Measurements from ENCODE around the gene MINDY3.

MINDY3 gene

GRCh38 chr10:15754937-15755336 is 105.4 kb downstream of the MINDY3 start:
- no peaks in the 10 kb centered on the region for H3K9me3 ChIP-seq (ENCODE audit: control insufficient read depth, insufficient read depth, low read depth, low read length)
- no peaks in the 10 kb centered on the region for H3K36me3 ChIP-seq (ENCODE audit: control insufficient read depth in 2 of 2, insufficient read depth in 1 of 2, low read length in 2 of 2)
- no peak overlapping the region for H3K4me3 ChIP-seq (ENCODE audit: low read depth, low read length)
- CTCF ChIA-PET, result interaction anchor here (1.9 kb wide), 1 partner anchor 10 kb away, joined by 9 read pairs; no protein-coding TSS in a partner anchor
- POLR2A ChIA-PET, result no interaction called here
- H3K4me1 ChIP-seq (ENCODE audit: control insufficient read depth, insufficient read depth, low read length), result no peaks in the 10 kb centered on the region
- no peak overlapping the region for H3K27ac ChIP-seq (ENCODE audit: extremely low read depth, low read depth, low read length)
- TF ChIP-seq ZNF510 (tag by site-specific recombination; IDR thresholded peaks at IDR 0.05; ENCODE audit: insufficient replicate concordance), result no peak
- no peak for TF ChIP-seq ZNF768 (tag by site-specific recombination; IDR thresholded peaks at IDR 0.05)
- no peak for TF ChIP-seq PRDM1 (tag by site-specific recombination; IDR thresholded peaks at IDR 0.05)
- no peak for TF ChIP-seq GLI2 (tag by site-specific recombination; IDR thresholded peaks at IDR 0.05; ENCODE audit: borderline replicate concordance, low read depth)
- TF ChIP-seq INSM2 (tag by site-specific recombination; IDR thresholded peaks at IDR 0.05), result no peak
- no peak for TF ChIP-seq ZNF416 (tag by site-specific recombination; IDR thresholded peaks at IDR 0.05)

GRCh38 chr10:15751046-15751445 is 109.3 kb downstream of the MINDY3 start:
- Histone ChIP-seq H3K9me3 (ENCODE audit: control insufficient read depth, insufficient read depth, low read depth, low read length) (no peaks in the 10 kb centered on the region), H3K27ac (ENCODE audit: extremely low read depth, low read depth, low read length) (no peak overlapping the region), H3K4me1 (ENCODE audit: control insufficient read depth, insufficient read depth, low read length) (no peaks in the 10 kb centered on the region), H3K36me3 (ENCODE audit: control insufficient read depth in 2 of 2, insufficient read depth in 1 of 2, low read length in 2 of 2) (no peaks in the 10 kb centered on the region), H3K4me3 (ENCODE audit: low read depth, low read length) (no peak overlapping the region)
- ChIA-PET POLR2A (no interaction called here), CTCF (interaction anchor here (0.6 kb wide), 2 partner anchors 31 to 602 kb away, joined by 3 to 4 read pairs; partner anchors contain the start of gene ITGA8)
- TF ChIP-seq ZNF18 (tag by site-specific recombination; IDR thresholded peaks at IDR 0.05) (0 out of 2 replicates have a peak, but pooled peaks have one; percentile 36), ZNF580 (tag by site-specific recombination; IDR thresholded peaks at IDR 0.05) (no peak), HOXD13 (CRISPR knock-in tag; IDR thresholded peaks at IDR 0.05; ENCODE audit: borderline replicate concordance) (no peak), ZNF791 (tag by site-specific recombination; IDR thresholded peaks at IDR 0.05) (no peak), ZNF112 (tag by site-specific recombination; IDR thresholded peaks at IDR 0.05) (no peak)

GRCh38 chr10:15748126-15748525 is 112.2 kb downstream of the MINDY3 start:
- H3K27ac ChIP-seq (ENCODE audit: extremely low read depth, low read depth, low read length), result no peak overlapping the region
- no peaks in the 10 kb centered on the region for H3K9me3 ChIP-seq (ENCODE audit: control insufficient read depth, insufficient read depth, low read depth, low read length)
- H3K36me3 ChIP-seq (ENCODE audit: control insufficient read depth in 2 of 2, insufficient read depth in 1 of 2, low read length in 2 of 2), result no peaks in the 10 kb centered on the region
- ChIA-PET POLR2A (no interaction called here), CTCF (interaction anchor here (0.6 kb wide), 1 partner anchor 597 kb away, joined by 3 read pairs; no protein-coding TSS in a partner anchor)
- no peaks in the 10 kb centered on the region for H3K4me1 ChIP-seq (ENCODE audit: control insufficient read depth, insufficient read depth, low read length)
- no peak overlapping the region for H3K4me3 ChIP-seq (ENCODE audit: low read depth, low read length)
- TF ChIP-seq MZF1 (tag by site-specific recombination; IDR thresholded peaks at IDR 0.05; ENCODE audit: borderline replicate concordance) (no peak), BCL11A (tag by site-specific recombination; IDR thresholded peaks at IDR 0.05; ENCODE audit: low read depth) (no peak), ZNF548 (tag by site-specific recombination; IDR thresholded peaks at IDR 0.05) (no peak), ZNF629 (tag by site-specific recombination; IDR thresholded peaks at IDR 0.05) (no peak), ZNF140 (tag by site-specific recombination; IDR thresholded peaks at IDR 0.05) (no peak), GLI4 (tag by site-specific recombination; IDR thresholded peaks at IDR 0.05) (no peak), ZNF214 (tag by site-specific recombination; IDR thresholded peaks at IDR 0.05; ENCODE audit: borderline replicate concordance) (no peak), CTCF (tag by site-specific recombination; IDR thresholded peaks at IDR 0.05) (no peak)

Data from HEK293 (cell line).